Stimulated activated CD4-positive, alpha-beta T cell treated with anti-CD3 and anti-CD28 coated beads, Interleukin-1b, Interleukin-23, amount 100 ng/mL, for 24 hours (primary cell): Measurements from ENCODE around the gene PLD2.

Source experiments
- DNase-seq, 4 experiments: peaks; one replicate each; pipeline ENCODE4 v3.0.0-alpha.2; 2020; ENCODE audit warnings: low read depth in 4 of 4, low spot score in 1 of 4

Gene PLD2

GRCh38 chr17:4833941-4834680, 27.2 kb downstream of the PLD2 start:
- no peak for DNase-seq

GRCh38 chr17:4834681-4835020, 27.7 kb downstream of the PLD2 start:
- DNase-seq, result no peak

- DNase-seq, result no peak
Observed at GRCh38 chr17:4836221-4836620, 29.3 kb downstream of the PLD2 start.

GRCh38 chr17:4837471-4838308, 30.7 kb downstream of the PLD2 start:
- no peak for DNase-seq

GRCh38 chr17:4838309-4838785, 31.4 kb downstream of the PLD2 start:
- no peak for DNase-seq

- no peak for DNase-seq
Observed at GRCh38 chr17:4839221-4839620, 32.3 kb downstream of the PLD2 start.

GRCh38 chr17:4839965-4840892, 33.3 kb downstream of the PLD2 start:
- DNase-seq, result no peak

- peak in 1 of 4 experiments; percentile 21 for DNase-seq
Observed at GRCh38 chr17:4840893-4841242, 33.9 kb downstream of the PLD2 start.

- no peak for DNase-seq
Observed at GRCh38 chr17:4842376-4842775, 35.4 kb downstream of the PLD2 start.

- DNase-seq, result no peak
Observed at GRCh38 chr17:4843321-4844000, 36.5 kb downstream of the PLD2 start.

- DNase-seq, result no peak
Observed at GRCh38 chr17:4845118-4845517, 38.2 kb downstream of the PLD2 start.

- no peak for DNase-seq
Observed at GRCh38 chr17:4846635-4847390, 39.9 kb downstream of the PLD2 start.

- no peak for DNase-seq
Observed at GRCh38 chr17:4849011-4849536, 42.1 kb downstream of the PLD2 start.

GRCh38 chr17:4850246-4850645, 43.3 kb downstream of the PLD2 start:
- no peak for DNase-seq

GRCh38 chr17:4851084-4851483, 44.1 kb downstream of the PLD2 start:
- DNase-seq, result no peak

- DNase-seq, result no peak
Observed at GRCh38 chr17:4852567-4853207, 45.7 kb downstream of the PLD2 start.

- DNase-seq, result no peak
Observed at GRCh38 chr17:4853208-4853671, 46.3 kb downstream of the PLD2 start.

- no peak for DNase-seq
Observed at GRCh38 chr17:4854111-4854681, 47.2 kb downstream of the PLD2 start.
